SK-MEL-5 (cell line): ENCODE measurements around the gene FCHSD1. TPM values are rescaled to one million over a fixed set of nuclear protein-coding genes. Genes with fewer than 3 reads are reported as not detected.
A peak's percentile ranks its signal among the peaks of the same experiment; 100 is the strongest.

ENCODE experiments used
- DNase-seq: peaks from one replicate; pipeline ENCODE4 v3.0.0-alpha.2; 2016; ENCODE audit warnings: low read depth, low spot score
- in situ Hi-C: cut with HindIII; loops from 2 replicates; pipeline ENCODE4 v1.10.0; 2016; ENCODE audit warnings: low sequenced_read_pairs, high pct_unique_total_duplicates, low pct_unique_long_range_greater_than_20kb
- polyA plus RNA-seq, 2 experiments: library from polyadenylated mRNA; depleted of rRNA; stranded (reverse); fragments of >200 nt; gene quantifications; 2 replicates each; pipeline ENCODE4 v1.2.3, GENCODE V29; 2015
- total RNA-seq: library from RNA; depleted of rRNA; stranded (reverse); fragments of >200 nt; shearing (Covaris generic); gene quantifications from 2 replicates; pipeline ENCODE4 v1.2.3, GENCODE V29; 2014; rRNA removed

The FCHSD1 gene
- 12.6 and 17.4 TPM in 2 replicates for total RNA-seq
- polyA plus RNA-seq (2015; cell fraction: cytosol; rRNA removed): 9.8 and 12.7 TPM in 2 replicates
- polyA plus RNA-seq (2015; cell fraction: nucleus; rRNA removed): 261 and 309 TPM in 2 replicates

GRCh38 chr5:141650851-141651727 is at the start of gene FCHSD1:
Gene FCHSD1, minus strand, starts transcription at chr5:141651418. Its CDS starts 50 bp downstream, at chr5:141651368.
- peak; percentile 75 for DNase-seq
- in situ Hi-C loops: no loop called here

GRCh38 chr5:141697586-141697985 is 46.4 kb upstream of the FCHSD1 start:
- DNase-seq: no peak
- in situ Hi-C loops: no loop called here

- in situ Hi-C loops: no loop called here
Observed at GRCh38 chr5:141696431-141696830, 45.2 kb upstream of the FCHSD1 start.

GRCh38 chr5:141695627-141696215 is 44.5 kb upstream of the FCHSD1 start:
- in situ Hi-C loops: no loop called here
- DNase-seq: peak; percentile 50

More at GRCh38 chr5:141696431-141696830, 45.2 kb upstream of the FCHSD1 start:
- no peak for DNase-seq

GRCh38 chr5:141694479-141694878 is 43.3 kb upstream of the FCHSD1 start:
- in situ Hi-C loops: no loop called here
- no peak for DNase-seq

GRCh38 chr5:141692919-141693725 is 41.9 kb upstream of the FCHSD1 start:
- in situ Hi-C loops: no loop called here
- no peak for DNase-seq

- no peak for DNase-seq
- in situ Hi-C loops: no loop called here
Observed at GRCh38 chr5:141692533-141692888, 41.3 kb upstream of the FCHSD1 start.

GRCh38 chr5:141691867-141692532 is 40.8 kb upstream of the FCHSD1 start:
- peak; percentile 83 for DNase-seq
- in situ Hi-C loops: no loop called here

- in situ Hi-C loops: no loop called here
- DNase-seq: no peak
Observed at GRCh38 chr5:141691286-141691866, 40.2 kb upstream of the FCHSD1 start.

GRCh38 chr5:141686648-141687416 is 35.6 kb upstream of the FCHSD1 start:
- DNase-seq: no peak
- in situ Hi-C loops: no loop called here

GRCh38 chr5:141685591-141685990 is 34.4 kb upstream of the FCHSD1 start:
- in situ Hi-C loops: no loop called here

GRCh38 chr5:141683596-141684141 is 32.5 kb upstream of the FCHSD1 start:
- no peak for DNase-seq
- in situ Hi-C loops: no loop called here

More at GRCh38 chr5:141685591-141685990, 34.4 kb upstream of the FCHSD1 start:
- DNase-seq: no peak

- peak; percentile 29 for DNase-seq
- in situ Hi-C loops: no loop called here
Observed at GRCh38 chr5:141681695-141682641, 30.8 kb upstream of the FCHSD1 start, which contains the start of gene ARAP3. Gene ARAP3, minus strand, starts transcription at chr5:141682230. Its CDS starts 1,744 bp downstream, at chr5:141680486.

- DNase-seq: no peak
- in situ Hi-C loops: no loop called here
Observed at GRCh38 chr5:141681295-141681694, 30.1 kb upstream of the FCHSD1 start.

- no peak for DNase-seq
- in situ Hi-C loops: no loop called here
Observed at GRCh38 chr5:141680751-141681201, 29.6 kb upstream of the FCHSD1 start.
